CD4-positive, alpha-beta T cell treated with Interferon alpha-2 for 1 hour (primary cell): Measurements from ENCODE around the gene C16orf89.
"Not testable (repeated sequence)": the region's sequence is repeated elsewhere in the genome, so short reads cannot be mapped to it uniquely, and the experiment has no call there.

Experiments used
- DNase-seq, 2 donors: peaks; one replicate each; pipeline ENCODE4 v3.0.0-alpha.2; 2020 to 2022

Gene C16orf89

DNA sequence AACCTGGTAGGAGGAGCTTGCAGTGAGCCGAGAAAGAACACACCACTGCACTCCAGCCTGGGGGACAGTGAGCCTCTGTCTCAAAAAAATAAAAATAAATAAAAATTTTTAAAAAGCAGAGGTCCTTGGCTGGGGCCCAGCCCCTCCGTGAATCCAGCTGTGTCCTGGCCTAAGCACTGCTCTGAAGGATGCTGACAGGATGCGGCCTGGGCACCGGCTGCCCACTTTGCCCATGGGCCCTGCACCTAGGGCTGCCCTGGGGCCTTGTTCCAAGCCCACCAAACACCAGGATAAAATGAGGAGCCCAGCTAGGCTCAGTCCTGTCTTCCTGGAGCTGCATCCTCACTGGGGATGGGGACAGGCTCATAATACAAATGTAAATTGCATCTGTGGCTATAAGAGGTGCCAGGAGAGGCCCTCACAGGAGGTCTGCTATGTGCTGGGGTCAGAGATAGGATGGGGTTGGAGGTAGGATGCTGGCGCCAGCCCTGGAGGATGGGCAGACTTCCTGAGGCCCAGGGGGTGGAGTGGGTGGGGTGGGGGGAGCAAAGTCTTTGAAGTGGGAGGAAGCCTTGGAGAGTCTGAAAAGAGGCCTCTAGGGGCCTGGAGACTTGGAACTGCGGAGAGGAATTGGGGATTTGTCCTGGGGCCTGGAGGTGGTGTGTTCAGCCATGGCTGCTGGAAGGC, 6.2 kb downstream of the C16orf89 start:
- DNase-seq, result no peak

DNA sequence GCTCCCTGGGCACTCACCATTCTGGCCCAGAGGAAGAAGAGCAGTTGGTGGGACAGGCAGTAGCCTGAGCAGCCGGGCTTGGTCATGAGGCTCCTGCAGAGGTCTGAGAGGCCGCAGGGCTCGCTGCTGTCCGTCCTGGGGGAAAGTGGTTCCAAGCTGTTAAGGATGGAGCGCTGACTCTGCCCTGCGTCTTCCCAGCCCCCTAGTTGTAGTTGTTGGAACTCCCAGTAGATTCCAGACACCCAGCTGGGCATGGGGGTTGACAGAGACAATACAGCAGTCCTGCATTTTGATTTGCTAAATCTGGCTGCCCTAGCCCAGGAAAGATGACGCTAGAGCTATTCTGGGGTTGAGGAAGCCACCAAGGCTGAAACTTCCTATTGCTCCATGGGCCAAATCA, 7.3 kb downstream of the C16orf89 start:
- DNase-seq, result no peak

DNA sequence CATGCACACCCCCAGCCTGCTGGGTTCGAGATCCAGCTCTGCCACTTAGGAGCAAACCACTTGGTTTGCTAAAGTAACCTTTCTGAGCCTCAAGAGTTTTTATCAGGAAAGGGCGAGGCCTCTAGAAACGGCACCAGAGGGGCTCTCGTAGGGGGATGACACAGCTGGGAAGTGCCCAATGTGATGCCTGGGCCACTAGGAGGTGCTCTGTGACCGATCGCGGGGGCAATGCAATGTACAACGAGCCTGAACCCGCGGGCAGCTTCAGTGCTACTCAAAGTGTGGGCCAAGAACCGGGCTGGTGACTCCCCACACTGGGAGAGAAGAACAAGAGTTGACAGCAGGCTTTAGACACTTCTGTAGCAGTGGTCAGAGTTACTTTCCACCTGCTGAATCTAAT, 9.4 kb downstream of the C16orf89 start:
- peak; percentile 33 to 41 for DNase-seq

DNA sequence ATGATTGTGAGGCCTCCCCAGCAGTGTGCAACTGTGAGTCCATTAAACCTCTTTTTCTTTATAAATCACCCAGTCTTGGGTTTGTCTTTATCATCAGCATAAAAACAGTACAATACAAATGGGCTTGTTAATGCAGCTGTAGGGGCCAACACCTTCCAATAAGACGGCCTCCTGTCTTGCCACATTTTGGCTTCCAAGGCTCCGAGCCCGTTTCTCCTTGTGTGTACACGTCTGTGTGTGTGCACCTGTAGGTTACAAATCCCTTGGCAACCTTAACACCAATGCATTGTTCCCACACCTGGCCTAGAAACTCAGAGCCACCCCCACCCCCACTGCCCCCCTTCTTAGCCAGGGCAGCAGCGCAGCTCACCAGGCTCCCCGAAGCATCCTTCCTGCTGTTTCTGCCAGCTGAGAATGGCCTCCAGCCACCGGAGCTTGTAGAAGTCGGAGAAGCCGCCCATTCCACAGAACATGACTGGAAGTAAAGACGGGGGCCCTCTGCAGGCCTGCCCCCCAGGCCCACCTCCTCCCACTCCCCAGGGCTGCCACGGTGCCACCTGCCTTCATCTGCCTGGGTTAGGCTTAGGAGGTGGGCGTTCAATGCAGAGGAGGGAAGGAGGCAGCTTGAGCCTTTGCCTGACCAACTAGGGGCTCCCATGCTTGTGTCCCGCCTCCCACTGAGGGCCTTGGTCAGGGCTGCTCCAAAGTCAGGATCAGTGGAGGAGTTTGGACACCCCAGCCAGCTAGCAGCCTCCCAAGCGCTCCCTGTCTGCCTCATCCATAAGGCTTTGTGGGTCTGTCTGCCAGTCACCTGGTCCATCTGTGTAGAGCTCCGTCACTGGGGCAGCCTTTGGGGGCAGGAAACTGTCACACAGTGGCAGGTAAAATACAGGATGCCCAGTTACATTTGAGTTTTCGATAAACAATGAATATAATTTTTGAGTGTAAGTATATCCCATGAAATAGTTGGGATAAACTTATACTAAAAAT, 10.6 kb downstream of the C16orf89 start:
- DNase-seq, result no peak

DNA sequence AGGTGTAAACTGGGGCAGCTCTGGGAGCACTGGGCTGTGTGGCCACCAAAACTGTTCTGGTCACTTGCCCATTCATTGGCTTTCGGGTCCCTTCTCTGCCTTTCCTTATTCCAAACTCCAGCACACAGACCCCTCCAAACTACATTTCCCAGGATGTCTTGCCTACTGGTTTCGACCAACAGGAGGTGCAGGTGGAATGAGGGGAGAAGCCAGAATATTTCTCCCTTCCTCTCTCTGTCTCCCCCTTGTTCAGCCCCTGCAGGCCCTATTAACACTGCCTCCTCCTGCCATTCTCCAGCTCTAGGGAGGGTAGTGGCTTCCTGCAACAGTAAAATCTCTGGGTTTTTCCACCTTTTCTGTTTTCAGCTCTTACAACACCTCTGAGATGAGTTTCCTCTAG, 18.8 kb downstream of the C16orf89 start:
- no peak for DNase-seq

DNA sequence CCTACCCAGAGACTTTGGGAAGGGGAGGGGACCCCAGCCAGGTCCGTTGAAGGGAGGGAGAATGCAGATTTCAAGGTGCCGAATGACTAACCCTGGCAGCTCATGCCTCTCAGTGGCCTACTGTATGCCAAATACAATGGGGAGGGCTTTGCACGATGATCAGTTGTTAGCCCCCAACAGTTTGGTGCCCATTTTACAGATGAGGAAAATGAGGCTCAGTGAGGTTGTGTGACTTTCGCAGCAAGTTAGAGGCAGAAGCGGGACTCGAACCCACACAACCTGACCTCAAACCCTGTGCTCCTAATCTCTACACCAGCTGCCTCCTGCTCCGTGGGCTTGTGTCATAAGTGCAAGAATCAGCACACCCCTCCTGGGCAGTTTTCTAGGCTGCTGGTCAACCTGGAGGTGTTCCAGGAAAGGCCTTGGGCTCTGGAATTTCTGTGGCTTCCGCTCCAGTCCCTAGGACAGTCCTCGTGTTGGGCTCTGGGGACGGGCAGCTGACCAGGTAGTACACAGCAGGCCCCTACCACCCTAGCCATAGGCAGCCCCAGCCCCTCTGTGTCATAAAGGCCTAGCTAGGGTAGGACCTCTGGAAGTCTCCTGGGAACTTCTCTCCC, 20.1 kb downstream of the C16orf89 start:
- DNase-seq, result no peak

DNA sequence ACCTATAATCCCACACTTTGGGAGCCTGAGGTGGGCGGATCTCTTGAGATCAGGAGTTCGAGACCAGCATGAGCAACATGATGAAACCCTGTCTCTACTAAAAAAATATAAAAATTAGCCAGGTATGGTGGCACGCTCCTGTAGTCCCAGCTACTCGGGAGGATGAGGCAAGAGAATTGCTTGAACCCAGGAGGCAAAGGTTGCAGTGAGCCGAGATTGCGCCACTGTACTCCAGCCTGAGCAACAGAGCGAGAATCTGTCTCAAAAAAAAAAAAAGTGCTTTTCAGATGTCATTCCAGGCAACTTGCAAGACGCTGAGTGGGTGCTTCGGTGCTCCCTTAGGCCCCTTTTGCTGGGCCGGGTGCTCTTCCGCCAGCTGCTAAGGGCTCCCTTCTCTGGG, 21.2 kb downstream of the C16orf89 start:
- DNase-seq, result not testable (repeated sequence)

DNA sequence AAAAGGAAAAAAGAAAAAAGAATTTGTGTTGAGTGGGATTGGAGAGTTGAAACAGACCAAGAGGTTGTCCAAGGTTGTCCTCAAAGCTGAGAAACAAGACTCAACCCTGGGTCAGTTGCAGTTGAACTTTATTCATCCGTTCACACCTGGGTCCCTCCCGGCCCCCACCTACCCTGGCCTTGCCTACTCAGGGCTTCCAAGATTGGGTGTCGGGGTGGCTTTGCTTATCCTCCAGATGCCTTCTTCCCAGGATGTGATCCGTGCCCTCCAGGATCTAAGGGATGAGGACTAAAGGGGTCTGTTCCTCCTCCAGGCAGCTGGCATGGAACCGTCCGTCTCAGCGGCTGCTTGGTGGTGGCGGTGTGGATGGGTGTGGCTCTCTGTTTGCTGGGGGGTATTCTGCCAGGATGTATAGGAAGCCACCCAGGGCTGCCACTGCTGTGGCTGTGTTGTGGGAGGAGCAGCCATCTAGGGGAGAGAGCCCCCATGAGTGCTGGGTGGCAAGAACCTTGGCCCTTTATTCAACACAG, 21.7 kb downstream of the C16orf89 start:
- no peak for DNase-seq

DNA sequence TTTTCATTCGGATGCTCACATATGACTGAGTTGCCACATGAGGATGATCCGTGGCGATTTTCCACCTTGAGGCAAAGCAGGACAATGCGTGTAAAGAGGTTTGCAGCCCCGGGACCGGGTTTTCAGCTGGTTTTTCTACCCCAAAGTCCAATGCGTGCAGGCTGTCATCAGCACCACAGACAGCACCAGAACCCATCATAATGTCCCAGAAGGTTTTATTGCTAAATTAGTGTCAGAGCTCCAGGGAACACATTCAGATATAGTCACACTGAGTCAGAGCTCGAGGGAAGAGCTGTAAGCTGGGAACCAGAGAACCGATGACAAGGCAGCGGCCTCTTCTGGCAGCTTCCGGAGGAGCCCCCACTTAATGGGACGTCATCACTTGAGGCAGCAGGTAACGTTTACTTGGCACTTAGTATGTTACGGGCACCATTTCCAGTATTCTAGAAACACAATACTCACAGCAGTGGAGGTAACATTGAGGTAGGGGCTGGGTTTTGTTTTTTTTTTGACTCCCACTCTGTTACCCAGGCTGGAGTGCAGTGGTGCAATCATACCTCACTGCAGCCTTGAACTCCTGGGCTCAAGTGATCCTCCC, 23.1 kb downstream of the C16orf89 start:
- no peak for DNase-seq

DNA sequence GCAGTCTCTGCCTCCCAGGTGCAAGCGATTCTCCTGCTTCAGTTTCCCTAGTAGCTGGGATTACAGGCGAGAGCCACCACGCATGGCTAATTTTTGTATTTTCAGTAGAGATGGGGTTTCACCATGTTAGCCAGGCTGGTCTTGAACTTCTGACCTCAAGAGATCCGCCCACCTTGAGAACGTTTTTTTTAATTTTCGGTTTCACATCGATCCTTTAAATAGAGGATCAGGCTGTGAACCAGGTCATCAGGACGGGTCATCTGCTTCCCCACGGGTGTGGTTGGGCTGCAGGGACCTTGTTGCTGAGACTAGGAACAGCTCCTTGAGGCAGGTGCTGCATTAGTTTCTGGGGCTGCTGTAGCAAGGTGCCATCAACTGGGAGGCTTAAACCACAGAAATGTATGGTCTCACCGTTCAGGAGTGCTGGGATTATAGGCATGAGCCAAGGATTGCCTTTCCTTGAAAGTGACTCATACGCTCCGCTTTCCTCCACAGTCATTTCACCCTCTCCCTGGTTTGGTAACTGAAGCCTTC, 24.1 kb downstream of the C16orf89 start:
- no peak for DNase-seq

DNA sequence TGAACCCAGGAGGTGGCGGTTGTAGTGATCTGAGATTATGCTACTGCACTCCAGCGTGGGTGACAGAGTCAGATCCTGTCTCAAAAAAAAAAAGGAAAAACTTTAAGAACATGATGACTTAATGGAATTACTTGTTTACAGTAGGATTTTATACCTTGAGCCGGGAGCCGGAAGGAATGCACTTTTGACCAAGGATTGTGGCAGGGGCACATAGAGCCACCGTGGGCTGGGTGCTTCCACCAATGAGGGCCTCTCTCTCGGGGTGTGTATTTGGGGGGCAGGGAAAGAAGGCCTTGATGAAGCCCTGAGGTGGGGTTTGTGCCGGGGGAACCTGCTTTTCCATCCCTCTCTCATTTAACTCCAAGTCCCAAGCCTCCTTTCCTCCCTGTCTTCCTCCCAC, 25.3 kb downstream of the C16orf89 start:
- no peak for DNase-seq

DNA sequence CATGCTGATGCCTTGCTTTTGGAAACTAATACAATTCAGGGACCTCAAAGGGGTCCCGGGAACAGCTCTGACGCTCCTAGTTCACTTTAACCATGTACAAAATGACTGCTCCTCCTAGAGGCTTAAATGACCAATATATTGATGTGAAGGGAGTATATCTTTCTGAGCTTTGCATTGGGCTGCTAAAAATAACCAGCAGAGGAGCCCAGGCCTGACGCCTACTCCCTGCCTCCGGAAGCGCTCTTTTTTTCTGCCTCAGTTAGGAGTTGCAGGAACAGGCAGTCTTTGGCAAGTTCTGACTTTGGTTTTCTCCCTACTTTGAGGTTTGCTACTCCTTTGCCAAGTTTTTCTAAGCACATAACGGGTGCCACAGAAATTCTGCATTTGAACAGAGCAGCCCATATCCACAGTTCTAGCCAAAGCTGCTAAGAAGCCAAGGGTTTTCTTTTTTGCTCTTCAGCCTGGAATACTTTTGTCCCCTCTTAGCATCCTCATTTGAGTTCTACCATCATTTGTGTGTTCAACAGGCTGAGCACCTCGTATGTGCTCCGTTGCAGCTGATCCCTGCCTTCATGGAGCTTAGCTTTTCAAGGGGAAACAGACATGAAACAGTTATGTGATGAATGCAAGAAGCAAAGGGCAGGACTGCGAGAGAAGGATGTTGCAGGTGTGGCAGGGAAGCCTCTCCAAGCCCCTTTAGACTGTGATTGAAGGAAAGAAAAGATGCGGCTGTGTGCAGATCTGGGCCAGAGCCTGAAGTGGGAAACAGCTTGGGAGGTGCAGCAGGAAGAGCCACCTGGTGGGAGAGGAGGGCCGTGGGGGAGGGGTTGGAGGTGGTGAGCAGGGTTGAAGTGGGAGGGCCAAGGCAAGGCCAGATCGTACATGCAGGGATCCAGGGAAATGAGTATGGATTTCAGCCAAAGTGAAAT, 29.3 kb downstream of the C16orf89 start:
- DNase-seq, result no peak

DNA sequence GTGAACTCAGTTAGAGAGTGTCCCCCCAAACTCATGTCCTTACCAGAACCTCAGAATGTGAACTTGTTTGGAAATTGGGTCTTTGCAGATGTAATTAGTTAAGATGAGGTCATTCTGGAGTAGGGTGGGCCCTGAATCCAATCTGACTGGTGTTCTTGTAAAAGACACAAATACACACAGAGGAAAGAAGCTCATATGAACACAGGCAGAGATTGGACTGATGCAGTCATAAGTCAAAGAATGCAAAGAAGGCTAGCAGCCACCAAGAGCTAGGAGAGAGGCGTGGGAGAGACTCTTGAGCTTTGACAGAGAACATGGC, 29.9 kb downstream of the C16orf89 start:
- DNase-seq, result no peak

DNA sequence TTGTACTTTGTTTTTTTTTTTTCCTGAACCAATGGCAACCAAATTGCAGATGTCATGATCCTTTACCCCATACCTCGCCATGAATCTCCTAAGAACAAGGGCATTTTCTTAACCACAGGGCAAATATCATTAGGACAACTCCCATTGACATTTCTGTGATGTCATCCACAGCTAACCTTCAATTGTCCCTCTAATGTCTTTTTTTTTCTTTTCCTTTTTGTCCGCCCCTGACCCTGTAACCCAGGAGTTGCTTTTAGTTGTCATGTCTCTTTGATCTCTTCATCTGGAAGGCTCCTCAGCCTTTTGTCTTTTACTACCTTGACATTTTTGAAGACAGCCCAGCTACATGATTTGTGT, 31.6 kb downstream of the C16orf89 start:
- no peak for DNase-seq

DNA sequence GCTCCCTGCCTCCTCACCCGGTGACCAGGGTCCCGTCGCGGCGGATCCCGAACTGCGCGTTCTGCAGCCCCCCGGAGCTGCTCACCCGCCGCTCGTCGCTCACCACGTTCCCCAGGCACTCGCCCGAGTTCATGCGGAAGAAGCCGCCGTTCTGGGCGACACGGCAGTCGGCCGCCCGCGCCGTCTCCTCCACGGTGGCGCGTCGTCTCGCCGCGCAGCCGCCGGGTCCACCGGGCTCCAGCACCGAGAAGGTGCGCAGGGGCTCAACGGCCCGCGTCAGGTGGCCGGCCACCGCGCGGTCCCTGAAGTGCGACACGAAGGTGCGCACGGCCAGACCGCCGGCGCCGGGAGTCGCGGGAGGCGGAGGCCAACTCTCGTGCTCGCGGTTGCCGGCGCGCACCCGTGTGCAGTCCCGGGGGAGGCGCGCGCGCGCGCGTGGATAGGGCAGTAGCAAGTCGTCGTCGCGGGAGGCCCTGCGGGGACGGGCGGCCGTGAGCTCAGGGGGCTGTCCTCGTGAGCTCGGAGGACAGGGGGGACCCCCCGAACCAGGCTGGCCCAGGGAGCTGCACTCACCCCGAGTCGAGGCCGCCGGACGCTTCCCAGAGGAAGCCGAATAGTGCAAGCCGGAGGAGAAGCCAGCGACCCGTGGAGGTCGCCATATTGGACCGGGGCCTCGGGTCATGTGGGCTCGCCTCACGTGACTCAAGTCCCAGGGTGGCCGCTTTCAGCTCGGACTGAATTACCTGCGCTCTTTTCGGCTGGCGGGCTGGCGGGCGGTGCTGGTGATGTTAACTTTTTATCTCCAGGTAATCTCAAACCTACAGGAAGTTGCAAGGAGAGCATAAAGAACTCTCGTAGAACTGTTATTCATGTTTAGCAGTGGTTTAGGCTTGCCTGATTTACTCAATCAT, 32.2 kb downstream of the C16orf89 start, which contains the start of gene NAGPA:
Gene NAGPA, minus strand, starts transcription at position 680 of the 911 bp plus-strand sequence. Its CDS starts 21 bp downstream, at position 659.
- peak; percentile 79 to 87 for DNase-seq

DNA sequence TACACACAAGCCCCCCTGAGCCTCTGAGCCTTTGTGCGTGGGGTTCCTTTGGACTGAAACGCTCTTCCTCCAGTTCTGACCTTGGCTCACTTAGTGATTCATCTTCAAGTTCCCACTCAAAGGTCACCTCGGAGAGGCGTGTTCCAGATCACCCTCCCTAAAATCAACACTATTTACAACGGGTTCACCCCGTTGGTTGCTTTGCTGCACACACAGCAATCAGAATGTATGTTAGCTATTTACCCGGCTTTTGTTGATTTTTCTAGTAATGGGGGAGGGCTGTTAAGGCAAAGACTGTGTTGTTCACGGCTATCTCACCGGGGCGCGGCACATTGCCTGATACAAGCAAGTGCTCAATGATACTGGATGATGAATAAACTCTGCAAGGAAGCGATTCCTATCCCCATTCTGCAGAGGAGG, 33.0 kb downstream of the C16orf89 start:
- no peak for DNase-seq

DNA sequence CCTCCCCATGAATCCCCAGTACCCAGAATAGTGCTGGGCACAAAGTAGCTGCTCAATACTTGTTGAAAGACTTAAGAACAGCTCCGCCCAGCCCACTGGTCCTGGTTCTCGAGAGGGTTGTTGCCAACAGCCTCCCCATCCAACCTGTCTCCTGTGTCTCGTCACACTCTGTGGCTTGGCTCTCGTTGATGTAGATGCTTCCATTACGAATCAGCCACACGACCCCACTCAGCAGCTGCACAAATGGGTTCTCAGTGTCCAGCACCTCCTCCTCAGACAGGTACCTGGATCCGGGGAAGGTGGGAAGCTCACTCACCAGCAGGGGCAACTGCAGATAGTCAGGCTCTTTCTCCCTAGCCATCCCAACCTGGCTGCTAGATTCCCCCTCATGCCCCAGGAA, 34.2 kb downstream of the C16orf89 start:
- DNase-seq, result no peak

DNA sequence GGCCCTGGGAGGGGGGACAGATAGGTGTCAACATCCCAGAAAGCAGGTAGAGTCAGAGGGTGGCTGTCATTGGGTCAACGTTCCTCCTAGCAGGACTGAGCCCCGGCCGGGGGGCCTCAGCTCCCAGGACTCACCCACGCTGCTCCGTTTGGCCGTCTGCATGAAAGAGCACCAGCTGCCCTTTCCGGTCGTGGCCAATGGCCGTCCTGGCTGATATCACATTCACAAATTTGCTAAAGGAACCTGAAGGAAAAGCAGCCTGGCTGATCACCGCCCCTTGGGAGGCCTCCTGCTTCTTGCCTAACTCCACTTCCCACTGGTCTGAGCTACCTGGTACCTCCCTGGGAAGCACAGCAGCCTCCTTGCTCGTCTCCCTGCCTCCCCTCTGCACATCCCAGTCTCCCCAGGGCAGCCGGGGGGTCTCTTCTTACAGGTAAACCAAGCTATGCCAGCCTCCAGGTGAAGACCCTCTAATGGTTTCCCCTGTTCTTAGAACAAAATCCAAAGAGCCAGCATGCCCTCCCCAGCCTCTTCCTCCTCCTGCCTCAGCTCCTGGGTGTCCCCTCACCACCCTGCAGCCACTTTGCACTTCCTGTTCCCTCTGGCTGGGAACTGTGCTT, 35.4 kb downstream of the C16orf89 start:
- no peak for DNase-seq

DNA sequence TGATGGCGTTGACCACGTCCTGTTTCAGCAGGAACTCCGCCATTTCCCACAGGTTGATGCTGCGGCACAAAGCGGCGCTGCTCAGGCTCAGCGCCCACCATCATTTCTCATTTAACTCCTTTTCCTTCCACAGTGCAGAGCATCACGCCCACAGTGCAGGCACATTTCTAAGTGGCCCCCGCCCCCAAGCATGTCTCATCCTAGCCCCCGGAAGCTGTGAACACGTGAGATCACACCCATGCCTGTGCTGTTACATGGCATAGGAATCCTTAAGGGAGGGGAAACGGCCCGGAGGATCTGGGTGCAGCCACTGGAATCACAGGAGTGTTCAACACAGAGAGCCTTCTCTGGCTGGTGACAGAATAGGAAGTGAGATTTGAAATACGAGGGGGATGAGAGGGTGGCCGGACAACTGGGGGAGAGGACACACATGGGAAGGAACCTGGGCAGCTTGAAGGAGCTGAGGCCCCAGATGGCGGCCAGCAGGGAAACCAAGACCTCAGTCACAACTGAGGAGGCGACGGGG, 36.7 kb downstream of the C16orf89 start:
- DNase-seq, result no peak
